ENCODE results near the gene GGT6.

GRCh38 chr17:4535667-4536258 lies 24.6 kb downstream of the GGT6 start:
- TF ChIP-seq, protein P1, sequence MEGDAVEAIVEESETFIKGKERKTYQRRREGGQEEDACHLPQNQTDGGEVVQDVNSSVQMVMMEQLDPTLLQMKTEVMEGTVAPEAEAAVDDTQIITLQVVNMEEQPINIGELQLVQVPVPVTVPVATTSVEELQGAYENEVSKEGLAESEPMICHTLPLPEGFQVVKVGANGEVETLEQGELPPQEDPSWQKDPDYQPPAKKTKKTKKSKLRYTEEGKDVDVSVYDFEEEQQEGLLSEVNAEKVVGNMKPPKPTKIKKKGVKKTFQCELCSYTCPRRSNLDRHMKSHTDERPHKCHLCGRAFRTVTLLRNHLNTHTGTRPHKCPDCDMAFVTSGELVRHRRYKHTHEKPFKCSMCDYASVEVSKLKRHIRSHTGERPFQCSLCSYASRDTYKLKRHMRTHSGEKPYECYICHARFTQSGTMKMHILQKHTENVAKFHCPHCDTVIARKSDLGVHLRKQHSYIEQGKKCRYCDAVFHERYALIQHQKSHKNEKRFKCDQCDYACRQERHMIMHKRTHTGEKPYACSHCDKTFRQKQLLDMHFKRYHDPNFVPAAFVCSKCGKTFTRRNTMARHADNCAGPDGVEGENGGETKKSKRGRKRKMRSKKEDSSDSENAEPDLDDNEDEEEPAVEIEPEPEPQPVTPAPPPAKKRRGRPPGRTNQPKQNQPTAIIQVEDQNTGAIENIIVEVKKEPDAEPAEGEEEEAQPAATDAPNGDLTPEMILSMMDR (IDR thresholded peaks at IDR 0.05; ENCODE audit: low read depth, low read length): no peak
- no peak for TF ChIP-seq EZH2phosphoT487 (IDR thresholded peaks at IDR 0.05; ENCODE audit: low read depth)

Data from OCI-LY3 (cell line).